Measurements from ENCODE around the gene PLA2G7.
"Not testable (repeated sequence)": the region's sequence is repeated elsewhere in the genome, so short reads cannot be mapped to it uniquely, and the experiment has no call there.

- not testable (repeated sequence) for TF ChIP-seq EZH2 (IDR thresholded peaks at IDR 0.05; ENCODE audit: borderline replicate concordance, low read depth, low read length, poor library complexity, severe bottlenecking); CTCF (conservative IDR thresholded peaks at IDR 0.05; ENCODE audit: low read depth, low read length)
These were observed 29.1 kb upstream of the PLA2G7 start for GRCh38 chr6:46764280-46764679.

Measured in A673 (cell line).